ENCODE results near the gene HMCN1. TPM values are rescaled to one million over a fixed set of nuclear protein-coding genes. Genes with fewer than 3 reads are reported as not detected.

Gene HMCN1
- total RNA-seq, 4 donors from 2014 or later: 3.3 to 8.9 (median 6.6) TPM

DNA sequence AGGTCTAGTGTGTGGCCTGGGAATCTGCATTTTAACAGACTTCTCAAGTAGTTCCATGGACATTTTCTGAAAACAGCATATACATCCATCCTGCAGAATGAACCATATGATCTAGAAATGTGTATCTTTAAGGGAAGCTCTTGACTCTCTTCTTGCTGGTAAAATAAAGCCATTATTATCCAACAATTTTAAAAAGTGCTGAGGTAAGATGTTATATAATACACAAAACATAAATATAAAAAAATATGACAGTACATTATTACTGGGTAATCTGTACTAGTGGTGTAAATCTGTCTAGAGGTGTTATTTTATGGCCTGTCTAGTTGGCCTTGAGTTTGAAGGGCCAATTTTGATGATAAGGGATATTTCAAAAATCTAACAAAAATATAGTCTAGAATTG, 201.2 kb downstream of the HMCN1 start:
- no peak for DNase-seq
- TF ChIP-seq CTCF (IDR thresholded peaks at IDR 0.05) (no peak), POLR2A (IDR thresholded peaks at IDR 0.05) (no peak)
- no peaks in the 10 kb centered on the region for H3K9me3 ChIP-seq
- intact Hi-C loops (cut with DNase I): no loop called here
- H3K4me3 ChIP-seq (replicated peaks in 1 of 3): no peak overlapping the region
- H3K4me1 ChIP-seq: peaks cover 0 to 2% of the 10 kb centered on the region in 2 donors
- H3K27ac ChIP-seq: no peak overlapping the region
- H3K36me3 ChIP-seq: no peaks in the 10 kb centered on the region
- no peaks in the 10 kb centered on the region for H3K27me3 ChIP-seq

- no peaks in the 10 kb centered on the region for H3K9me3 ChIP-seq
- TF ChIP-seq POLR2A (IDR thresholded peaks at IDR 0.05): no peak
- TF ChIP-seq CTCF (IDR thresholded peaks at IDR 0.05): no peak
- no peaks in the 10 kb centered on the region for H3K36me3 ChIP-seq
- no peaks in the 10 kb centered on the region for H3K4me1 ChIP-seq
- H3K4me3 ChIP-seq (replicated peaks in 1 of 3): no peak overlapping the region
- 86 to 89% methylated on average over 1 of the region's 1 CpG for WGBS, 2 donors
- intact Hi-C loops (cut with DNase I): no loop called here
- DNase-seq: no peak
- H3K27me3 ChIP-seq: no peaks in the 10 kb centered on the region
- no peak overlapping the region for H3K27ac ChIP-seq
Observed at GRCh38 chr1:185936641-185937040, 202.4 kb downstream of the HMCN1 start.

- 40 to 53% methylated on average over 2 of the region's 2 CpGs for WGBS, 2 donors
- TF ChIP-seq POLR2A (IDR thresholded peaks at IDR 0.05): no peak
- no peak for TF ChIP-seq CTCF (IDR thresholded peaks at IDR 0.05)
- Histone ChIP-seq H3K4me3 (replicated peaks in 1 of 3) (no peak overlapping the region), H3K27ac (no peak overlapping the region), H3K4me1 (no peaks in the 10 kb centered on the region), H3K27me3 (no peaks in the 10 kb centered on the region), H3K36me3 (no peaks in the 10 kb centered on the region), H3K9me3 (no peaks in the 10 kb centered on the region)
- intact Hi-C loops (cut with DNase I): no loop called here
- DNase-seq: no peak
Observed at GRCh38 chr1:185938396-185938795, 204.2 kb downstream of the HMCN1 start.

DNA sequence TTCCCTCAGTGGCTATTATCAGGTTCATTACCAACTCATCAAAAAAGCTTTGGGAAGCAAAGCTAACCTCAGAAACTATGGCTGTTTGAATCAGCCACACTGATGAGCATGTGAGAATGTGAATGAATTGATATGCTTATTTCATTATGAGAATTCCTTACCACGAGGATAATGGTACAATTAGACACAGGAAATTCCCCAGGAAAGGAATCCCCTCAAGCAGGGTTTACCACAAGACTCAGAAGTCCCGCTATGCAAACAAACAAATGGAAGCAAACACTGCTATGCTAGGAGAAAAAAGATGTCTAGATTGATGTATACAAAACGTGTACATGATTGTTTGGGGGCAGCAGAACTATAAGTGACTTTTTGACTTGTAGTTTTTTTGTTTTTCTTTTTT, 205.0 kb downstream of the HMCN1 start:
- 56 to 68% methylated on average over 3 of the region's 3 CpGs for WGBS, 2 donors
- Histone ChIP-seq H3K4me3 (replicated peaks in 1 of 3) (no peak overlapping the region), H3K9me3 (no peaks in the 10 kb centered on the region), H3K4me1 (no peaks in the 10 kb centered on the region), H3K27me3 (no peaks in the 10 kb centered on the region), H3K27ac (no peak overlapping the region), H3K36me3 (no peaks in the 10 kb centered on the region)
- intact Hi-C loops (cut with DNase I): no loop called here
- TF ChIP-seq POLR2A (IDR thresholded peaks at IDR 0.05) (no peak), CTCF (IDR thresholded peaks at IDR 0.05) (no peak)
- no peak for DNase-seq

DNA sequence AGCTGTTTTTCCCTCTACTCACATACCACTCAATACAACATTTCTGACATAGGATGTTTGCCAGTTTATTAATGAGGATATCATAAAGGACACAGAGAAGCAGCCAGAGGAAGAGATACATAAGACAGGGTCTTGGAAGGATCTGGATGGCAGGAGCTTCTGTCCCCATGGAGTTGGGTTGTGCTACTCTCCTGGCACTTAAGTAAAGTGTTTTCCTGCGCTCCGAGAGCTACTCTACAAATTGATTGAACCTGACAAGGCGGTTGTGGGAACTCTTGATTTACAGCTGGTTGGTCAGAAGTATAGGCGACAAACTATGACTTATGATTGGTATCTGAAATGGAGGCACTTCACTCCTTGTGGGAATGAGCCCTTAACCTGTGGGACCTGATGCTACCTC, 208.8 kb downstream of the HMCN1 start:
- no peak for DNase-seq
- intact Hi-C loops (cut with DNase I): no loop called here
- no peaks in the 10 kb centered on the region for H3K9me3 ChIP-seq
- TF ChIP-seq CTCF (IDR thresholded peaks at IDR 0.05): no peak
- TF ChIP-seq POLR2A (IDR thresholded peaks at IDR 0.05): no peak
- H3K4me3 ChIP-seq (replicated peaks in 1 of 3): no peak overlapping the region
- no peaks in the 10 kb centered on the region for H3K36me3 ChIP-seq
- no peaks in the 10 kb centered on the region for H3K4me1 ChIP-seq
- no peak overlapping the region for H3K27ac ChIP-seq
- no peaks in the 10 kb centered on the region for H3K27me3 ChIP-seq
- 89% methylated on average over 4 of the region's 4 CpGs for WGBS, 2 donors

All from thyroid gland (tissue), 4 donors.